H1 (cell line): ENCODE data around the gene NCAPD3. TPM values are rescaled to one million over a fixed set of nuclear protein-coding genes. Genes with fewer than 3 reads are reported as not detected.

Experiments
- CTCF ChIA-PET: fragments of 300-600 bp; sonication (Branson Sonifier 250); formaldehyde crosslinking; loops from one replicate; lab custom pipeline; 2021; ENCODE audit not compliant: partially characterized antibody; lab: Charles Lee
- POLR2A ChIA-PET: fragments of 300-600 bp; sonication (Branson Sonifier 250); formaldehyde crosslinking; loops from one replicate; lab custom pipeline; 2021; ENCODE audit warnings: inconsistent platforms; ENCODE audit not compliant: partially characterized antibody; lab: Charles Lee
- DNase-seq, 2 experiments: peaks; one replicate each; pipeline versions ENCODE4 v3.0.0 to v3.0.0-alpha.2; 2010 to 2022; ENCODE audit warnings: low spot score in 2 of 2, low read depth in 1 of 2, mixed read lengths in 1 of 2
- FAIRE-seq: peaks from 2 replicates; lab custom pipeline; 2011; peaks lifted over from hg19 to GRCh38; lab: Jason Lieb, UNC
- H2AFZ ChIP-seq: 2 replicates; pipeline ENCODE4 v1.8.1; 2012; ENCODE audit warnings: low read length, inconsistent platforms
- H2AK5ac ChIP-seq: 2 replicates; pipeline ENCODE4 v1.6.1; 2013; ENCODE audit warnings: low read depth, low read length
- H2BK120ac ChIP-seq: replicated peaks from 2 replicates; pipeline ENCODE3; 2013; ENCODE audit warnings: low read depth, low read length, inconsistent platforms
- H2BK12ac ChIP-seq: 2 replicates; pipeline ENCODE4 v1.6.1; 2013; ENCODE audit warnings: low read depth, low read length
- H2BK15ac ChIP-seq: 2 replicates; pipeline ENCODE4 v1.6.1; 2013; ENCODE audit warnings: low read length
- H2BK20ac ChIP-seq: 2 replicates; pipeline ENCODE4 v1.6.1; 2013; ENCODE audit warnings: low read length
- H2BK5ac ChIP-seq: 2 replicates; pipeline ENCODE4 v1.6.1; 2013; ENCODE audit warnings: low read depth, low read length
- H3K14ac ChIP-seq: 2 replicates; pipeline ENCODE4 v1.6.1; 2013; ENCODE audit warnings: inconsistent platforms; ENCODE audit not compliant: insufficient read length
- H3K18ac ChIP-seq: 2 replicates; pipeline ENCODE4 v1.6.1; 2013; ENCODE audit warnings: low read length; ENCODE audit errors: extremely low read depth
- H3K23ac ChIP-seq: 2 replicates; pipeline ENCODE4 v1.6.1; 2013; ENCODE audit warnings: inconsistent platforms; ENCODE audit not compliant: insufficient read length
- H3K23me2 ChIP-seq: 2 replicates; pipeline ENCODE4 v1.6.1; 2013; ENCODE audit warnings: low read depth, low read length
- H3K27ac ChIP-seq: 2 replicates; pipeline ENCODE4 v1.6.1; 2011; ENCODE audit warnings: low read depth, low read length, inconsistent platforms
- H3K27me3 ChIP-seq, 4 experiments: replicated peaks in 1 of 4; 1 replicate in 1 of 4; 2 replicates in 3 of 4; pipeline versions ENCODE4 v1.6.1 to v1.8.1; 2011 to 2013; ENCODE audit warnings: low read length in 3 of 4, mild to moderate bottlenecking in 3 of 4, inconsistent platforms in 2 of 4, mixed read lengths in 2 of 4, moderate library complexity in 1 of 4; ENCODE audit not compliant: control insufficient read depth in 3 of 4, insufficient read depth in 3 of 4; ENCODE audit errors: extremely low read depth in 1 of 4
- H3K36me3 ChIP-seq, 4 experiments: 2 replicates each; pipeline versions ENCODE4 v1.6.1 to v1.8.1; 2011 to 2013; ENCODE audit warnings: mild to moderate bottlenecking in 4 of 4, low read length in 3 of 4, moderate library complexity in 2 of 4, control low read depth in 1 of 4, inconsistent platforms in 1 of 4; ENCODE audit not compliant: insufficient read depth in 4 of 4, control insufficient read depth in 2 of 4
- H3K4ac ChIP-seq: replicated peaks from 2 replicates; pipeline ENCODE3; 2013; ENCODE audit warnings: low read length, low read depth, mixed read lengths, inconsistent platforms; ENCODE audit not compliant: insufficient read length
- H3K4me1 ChIP-seq, 4 experiments: replicated peaks in 1 of 4; 1 replicate in 1 of 4; 2 replicates in 3 of 4; pipeline versions ENCODE4 v1.6.1 to v1.8.1; 2011 to 2013; ENCODE audit warnings: low read length in 3 of 4, inconsistent platforms in 2 of 4, mixed read lengths in 1 of 4; ENCODE audit not compliant: insufficient read depth in 4 of 4, control insufficient read depth in 3 of 4
- H3K4me2 ChIP-seq, 2 experiments: 2 replicates each; pipeline versions ENCODE4 v1.6.1 to v1.8.1; 2011 to 2013; ENCODE audit warnings: low read depth in 2 of 2, low read length in 2 of 2, control low read depth in 1 of 2, inconsistent platforms in 1 of 2, mild to moderate bottlenecking in 1 of 2; ENCODE audit not compliant: insufficient read depth in 1 of 2
- H3K4me3 ChIP-seq, 4 experiments: fragments of 200-600, 300-600 bp in 1 of 4; sonication (generic), shearing (Covaris generic), sonication (Bioruptor Twin) in 1 of 4; 2 replicates each; pipeline versions ENCODE4 v1.5.1 to v1.8.1; 2011 to 2016; ENCODE audit warnings: low read length in 4 of 4, low read depth in 3 of 4, control low read depth in 2 of 4, inconsistent platforms in 2 of 4, mild to moderate bottlenecking in 2 of 4, mixed read lengths in 1 of 4, moderate library complexity in 1 of 4; ENCODE audit not compliant: insufficient read depth in 2 of 4; ENCODE audit errors: extremely low read depth in 1 of 4
- H3K56ac ChIP-seq: replicated peaks from 2 replicates; pipeline ENCODE3; 2013; ENCODE audit warnings: low read depth, mild to moderate bottlenecking, mixed read lengths, low read length, inconsistent platforms; ENCODE audit not compliant: insufficient read length
- H3K79me1 ChIP-seq: 2 replicates; pipeline ENCODE4 v1.6.1; 2013; ENCODE audit warnings: low read depth, low read length, control low read depth
- H3K79me2 ChIP-seq, 2 experiments: 2 replicates each; pipeline versions ENCODE4 v1.6.1 to v1.8.1; 2012 to 2013; ENCODE audit warnings: low read length in 2 of 2, mild to moderate bottlenecking in 2 of 2, inconsistent platforms in 1 of 2; ENCODE audit not compliant: insufficient read depth in 2 of 2, control insufficient read depth in 1 of 2
- H3K9ac ChIP-seq, 4 experiments: replicated peaks in 1 of 4; 1 replicate in 1 of 4; 2 replicates in 3 of 4; pipeline versions ENCODE4 v1.6.1 to v1.8.1; 2011 to 2013; ENCODE audit warnings: low read depth in 3 of 4, low read length in 3 of 4, control low read depth in 2 of 4, mild to moderate bottlenecking in 2 of 4, moderate library complexity in 2 of 4, inconsistent platforms in 1 of 4; ENCODE audit errors: extremely low read depth in 1 of 4
- H3K9me3 ChIP-seq, 2 experiments: 2 replicates each; pipeline versions ENCODE4 v1.6.1 to v1.8.1; 2012 to 2013; ENCODE audit warnings: mild to moderate bottlenecking in 2 of 2, moderate library complexity in 2 of 2, control low read depth in 1 of 2, inconsistent platforms in 1 of 2, low read depth in 1 of 2, low read length in 1 of 2, mixed read lengths in 1 of 2; ENCODE audit not compliant: insufficient read depth in 2 of 2
- H4K20me1 ChIP-seq, 2 experiments: replicated peaks in 1 of 2; 2 replicates each; pipeline versions ENCODE3 to v1.8.1; 2011 to 2013; ENCODE audit warnings: inconsistent platforms in 2 of 2, low read length in 2 of 2, mild to moderate bottlenecking in 1 of 2; ENCODE audit not compliant: insufficient read depth in 2 of 2, control insufficient read depth in 1 of 2
- H4K5ac ChIP-seq: 2 replicates; pipeline ENCODE4 v1.6.1; 2013; ENCODE audit warnings: low read length, low read depth, mixed read lengths, inconsistent platforms; ENCODE audit not compliant: insufficient read length
- H4K8ac ChIP-seq: 2 replicates; pipeline ENCODE4 v1.8.0; 2013; ENCODE audit warnings: mild to moderate bottlenecking, moderate library complexity, low read length, inconsistent platforms; ENCODE audit not compliant: insufficient read depth; ENCODE audit errors: extremely low read depth
- H4K91ac ChIP-seq: replicated peaks from 2 replicates; pipeline ENCODE3; 2013; ENCODE audit warnings: low read length, mixed read lengths, inconsistent platforms; ENCODE audit not compliant: insufficient read length
- CEBPB ChIP-seq: IDR thresholded peaks from 2 replicates; pipeline ENCODE4 v1.6.1; 2012; ENCODE audit warnings: low read depth, low read length
- FOSL1 ChIP-seq: IDR thresholded peaks from 2 replicates; pipeline ENCODE4 v1.6.1; 2011; ENCODE audit warnings: mild to moderate bottlenecking, low read depth, low read length, moderate library complexity; ENCODE audit not compliant: insufficient read depth
- POLR2AphosphoS5 ChIP-seq: IDR thresholded peaks from 2 replicates; pipeline ENCODE4 v1.6.1; 2011; ENCODE audit warnings: low read depth, low read length
- RFX5 ChIP-seq: IDR thresholded peaks from 2 replicates; pipeline ENCODE4 v1.6.1; 2011; ENCODE audit warnings: low read depth, low read length, improper control_type of control experiment, borderline replicate concordance
- SAP30 ChIP-seq: fragments of 300-600 bp; sonication (generic); IDR thresholded peaks from 2 replicates; pipeline ENCODE4 v1.7.1; 2012; ENCODE audit warnings: low read length, moderate library complexity, mild to moderate bottlenecking, inconsistent platforms; ENCODE audit not compliant: insufficient read depth, insufficient replicate concordance
- SIN3A ChIP-seq, 2 experiments: IDR thresholded peaks in 1 of 2; conservative IDR thresholded peaks in 1 of 2; 2 replicates each; pipeline ENCODE4 v1.6.1; 2011 to 2012; ENCODE audit warnings: low read length in 2 of 2, improper control_type of control experiment in 1 of 2, low read depth in 1 of 2, mild to moderate bottlenecking in 1 of 2
- SIRT6 ChIP-seq: IDR thresholded peaks from one replicate; pipeline ENCODE4 v1.7.1; 2012; ENCODE audit warnings: low read length, inconsistent platforms
- TCF12 ChIP-seq: IDR thresholded peaks from 2 replicates; pipeline ENCODE4 v1.6.1; 2011; ENCODE audit warnings: low read depth, mild to moderate bottlenecking, low read length
- WGBS, 2 experiments: shearing (Covaris generic) in 1 of 2; methylation state at CpG; one replicate each; pipeline versions ENCODE4 v1.1.6 to v1.1.7; 2013 to 2015; ENCODE audit warnings: low lambda C conversion rate in 2 of 2, mixed read lengths in 2 of 2, inconsistent platforms in 1 of 2, low coverage in 1 of 2, missing lambda C conversion rate in 1 of 2; ENCODE audit not compliant: insufficient replicate concordance in 2 of 2, insufficient coverage in 1 of 2, insufficient read length in 1 of 2; ENCODE audit errors: extremely low coverage in 1 of 2, missing lambda C conversion rate in 1 of 2; 5-methylcytosine and 5-hydroxymethylcytosine counted together
- polyA plus RNA-seq, 7 experiments: library from polyadenylated mRNA; depleted of rRNA in 3 of 7; stranded (reverse) in 5 of 7; unstranded in 2 of 7; fragments of >200 nt in 5 of 7; fragments of 200-250 nt in 2 of 7; gene quantifications; 1 replicate in 5 of 7; 2 replicates in 1 of 7; 4 replicates in 1 of 7; pipeline versions ENCODE4 v1.2.1 to v1.2.3, GENCODE V29; 2011 to 2013; ENCODE audit warnings: missing spikeins in 2 of 7, mixed read lengths in 2 of 7
- total RNA-seq: library from RNA; stranded (reverse); fragmentation: NEBNext Ultra II Directional; extraction: Animal tissue kit (Norgen Biotek cat#: 25700); gene quantifications from 2 replicates; pipeline ENCODE4 v1.2.1, GENCODE V29; 2021

The NCAPD3 gene
- total and polyA plus RNA-seq, 2 of the 8 experiments (the other 6 are each of a cell fraction or from before 2014, with no cell fraction given) = 26.5 to 55.2 TPM

DNA sequence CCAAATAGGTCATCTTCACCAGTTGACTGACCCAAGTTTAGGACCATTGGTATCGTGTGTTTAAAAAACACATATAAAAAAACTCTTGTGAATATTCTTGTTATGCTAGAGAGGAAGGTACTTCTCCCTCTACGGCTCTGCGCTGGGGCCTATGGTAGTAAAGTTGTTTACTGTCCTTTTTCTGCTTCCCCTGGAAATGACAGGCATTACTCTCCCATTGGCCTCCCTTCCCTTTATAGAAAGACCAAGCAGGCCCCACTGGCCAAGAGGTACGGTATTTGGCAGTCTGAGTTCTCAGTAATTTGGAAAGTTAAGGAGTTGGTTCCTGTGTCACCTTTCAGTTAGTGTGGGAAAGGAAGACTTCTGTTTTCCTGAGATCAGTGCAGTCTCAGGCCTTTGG is 22.9 kb upstream of the NCAPD3 start:
- no peak overlapping the region for H2BK20ac ChIP-seq
- TF ChIP-seq TCF12 (no peak), FOSL1 (no peak), SAP30 (no peak), RFX5 (no peak), SIN3A (conservative IDR thresholded peaks at IDR 0.05 in 1 of 2, IDR thresholded peaks at IDR 0.05 in 1 of 2; ENCODE audit: low read depth in 1 of 2, low read length in 2 of 2) (no peak), CEBPB (no peak), SIRT6 (no peak), POLR2AphosphoS5 (no peak)
- TF ChIP-seq, all 59 proteins: peak for 0
- H3K4me2 ChIP-seq = no peak overlapping the region
- H2BK12ac ChIP-seq = no peak overlapping the region
- H3K9me3 ChIP-seq = no peaks in the 10 kb centered on the region
- H4K8ac ChIP-seq = no peak overlapping the region
- WGBS, 2 experiments = 93% methylated on average over 4 of the region's 4 CpGs; no CpG with 5 or more reads in 1 of the 2 experiments
- FAIRE-seq (no peak), DNase-seq (no peak)
- H3K79me1 ChIP-seq = no peaks in the 10 kb centered on the region
- H2BK5ac ChIP-seq = no peak overlapping the region
- ChIA-PET POLR2A (interaction anchor here (0.8 kb wide), 1 partner anchor 22 kb away, joined by 3 read pairs; the partner anchor contains the start of gene VPS26B), CTCF (no interaction called here)
- no peak overlapping the region for H3K56ac ChIP-seq
- peaks cover 15 to 41% (median 37%) of the 10 kb centered on the region in 4 experiments for H3K36me3 ChIP-seq
- no peak overlapping the region for H3K4ac ChIP-seq
- H4K5ac ChIP-seq = no peak overlapping the region
- H2AK5ac ChIP-seq = no peak overlapping the region
- H4K20me1 ChIP-seq = no peaks in the 10 kb centered on the region
- no peak overlapping the region for H2BK15ac ChIP-seq
- H2BK120ac ChIP-seq = no peak overlapping the region
- H2AFZ ChIP-seq = no peak overlapping the region
- no peak overlapping the region for H4K91ac ChIP-seq
- no peak overlapping the region for H3K14ac ChIP-seq
- peaks cover 0 to 2% (median under 1%) of the 10 kb centered on the region in 4 experiments; a peak in 2 of 7 replicates for H3K4me1 ChIP-seq
- H3K9ac ChIP-seq = no peak overlapping the region
- no peaks in the 10 kb centered on the region for H3K23me2 ChIP-seq
- H3K18ac ChIP-seq = no peak overlapping the region
- H3K27ac ChIP-seq = no peak overlapping the region
- peaks cover under 1% of the 10 kb centered on the region in 2 experiments; a peak in 2 of 4 replicates for H3K79me2 ChIP-seq
- no peaks in the 10 kb centered on the region for H3K27me3 ChIP-seq
- H3K23ac ChIP-seq = no peak overlapping the region
- no peak overlapping the region for H3K4me3 ChIP-seq
